ENCODE measurements around the gene RAB15.

RAB15 gene

DNA sequence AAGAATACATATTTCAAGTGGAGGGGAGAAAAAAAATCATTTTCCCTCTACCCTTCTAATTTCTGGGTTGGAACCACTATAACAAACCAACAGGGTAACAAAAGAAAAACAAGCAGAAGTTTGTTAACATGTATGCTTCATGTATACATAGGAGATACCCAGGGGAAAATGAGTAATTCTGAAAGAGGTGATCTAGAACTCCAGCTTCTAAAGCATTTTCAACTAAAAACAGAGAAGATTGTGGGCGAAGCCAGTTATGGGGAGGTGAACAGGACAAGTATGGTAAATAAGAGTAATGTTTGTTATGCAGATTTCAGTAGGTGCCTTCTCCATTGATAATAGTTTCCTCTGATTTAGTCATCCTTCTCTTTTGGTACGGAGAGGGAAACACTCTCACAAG, 31.3 kb upstream of the RAB15 start:
- H3K9me2 ChIP-seq (replicated peaks; ENCODE audit: insufficient read depth, low read length) = no peaks in the 10 kb centered on the region
- no peak for TF ChIP-seq EZH2phosphoT487 (conservative IDR thresholded peaks at IDR 0.05; ENCODE audit: low read length)
- TF ChIP-seq, protein P1, sequence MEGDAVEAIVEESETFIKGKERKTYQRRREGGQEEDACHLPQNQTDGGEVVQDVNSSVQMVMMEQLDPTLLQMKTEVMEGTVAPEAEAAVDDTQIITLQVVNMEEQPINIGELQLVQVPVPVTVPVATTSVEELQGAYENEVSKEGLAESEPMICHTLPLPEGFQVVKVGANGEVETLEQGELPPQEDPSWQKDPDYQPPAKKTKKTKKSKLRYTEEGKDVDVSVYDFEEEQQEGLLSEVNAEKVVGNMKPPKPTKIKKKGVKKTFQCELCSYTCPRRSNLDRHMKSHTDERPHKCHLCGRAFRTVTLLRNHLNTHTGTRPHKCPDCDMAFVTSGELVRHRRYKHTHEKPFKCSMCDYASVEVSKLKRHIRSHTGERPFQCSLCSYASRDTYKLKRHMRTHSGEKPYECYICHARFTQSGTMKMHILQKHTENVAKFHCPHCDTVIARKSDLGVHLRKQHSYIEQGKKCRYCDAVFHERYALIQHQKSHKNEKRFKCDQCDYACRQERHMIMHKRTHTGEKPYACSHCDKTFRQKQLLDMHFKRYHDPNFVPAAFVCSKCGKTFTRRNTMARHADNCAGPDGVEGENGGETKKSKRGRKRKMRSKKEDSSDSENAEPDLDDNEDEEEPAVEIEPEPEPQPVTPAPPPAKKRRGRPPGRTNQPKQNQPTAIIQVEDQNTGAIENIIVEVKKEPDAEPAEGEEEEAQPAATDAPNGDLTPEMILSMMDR (IDR thresholded peaks at IDR 0.05; ENCODE audit: insufficient read depth, low read length, poor library complexity, severe bottlenecking) = no peak
- H3K9ac ChIP-seq (ENCODE audit: low read length) = no peak overlapping the region
- H3K4me2 ChIP-seq (ENCODE audit: low read depth, low read length, poor library complexity, severe bottlenecking) = no peak overlapping the region
- no peaks in the 10 kb centered on the region for H3K36me3 ChIP-seq (ENCODE audit: low read length)
- 0 out of 2 replicates have a peak, but pooled peaks cover 6% of the 10 kb centered on the region for H4K20me1 ChIP-seq (ENCODE audit: low read depth, low read length)
- no peaks in the 10 kb centered on the region for H3K9me3 ChIP-seq (ENCODE audit: insufficient read depth, low read length)
- H3K4me3 ChIP-seq (ENCODE audit: insufficient read depth, low read length, poor library complexity, severe bottlenecking) = no peak overlapping the region
- H3F3A ChIP-seq (ENCODE audit: insufficient read depth) = no peaks in the 10 kb centered on the region
- H3K27ac ChIP-seq (ENCODE audit: low read depth, low read length) = no peak overlapping the region
- H3K27me3 ChIP-seq (ENCODE audit: low read length) = no peaks in the 10 kb centered on the region
- no peaks in the 10 kb centered on the region; the same call in 1 of the 2 replicates for H3K79me2 ChIP-seq (ENCODE audit: insufficient read depth, low read length)
- no peak overlapping the region for H2AFZ ChIP-seq (ENCODE audit: low read depth, low read length, severe bottlenecking)

DNA sequence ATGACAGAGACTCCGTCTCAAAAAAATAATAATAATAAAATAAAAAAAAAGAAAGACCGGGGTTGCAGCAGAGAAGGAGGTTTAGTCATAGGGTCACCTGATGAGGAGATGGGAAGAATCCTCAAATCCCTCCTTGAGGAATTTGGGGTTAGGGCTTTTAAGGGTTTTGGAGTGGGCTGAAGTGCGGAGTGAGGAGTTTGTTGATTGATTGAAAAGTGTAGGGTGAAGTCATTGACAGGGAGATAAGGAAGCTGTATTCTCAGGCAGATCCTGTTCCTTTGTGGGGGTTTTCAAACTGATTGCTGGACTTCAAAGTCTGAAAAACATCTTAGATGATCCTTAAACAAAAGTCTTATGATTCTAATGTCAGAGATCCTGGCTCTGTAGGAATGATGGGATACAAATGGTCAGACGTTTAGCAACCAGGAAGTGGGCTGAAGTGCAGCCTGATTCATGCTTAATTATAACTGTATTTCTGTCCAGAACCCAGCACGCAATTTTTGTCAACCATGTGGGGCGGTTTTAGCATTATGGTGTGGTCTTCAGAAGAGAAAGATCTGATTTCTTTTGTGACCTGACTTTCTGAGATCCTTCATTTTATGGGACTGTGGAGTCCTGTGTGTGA, 30.6 kb upstream of the RAB15 start:
- no peak overlapping the region for H3K27ac ChIP-seq (ENCODE audit: low read depth, low read length)
- no peak overlapping the region for H3K4me2 ChIP-seq (ENCODE audit: low read depth, low read length, poor library complexity, severe bottlenecking)
- no peaks in the 10 kb centered on the region for H3F3A ChIP-seq (ENCODE audit: insufficient read depth)
- H3K27me3 ChIP-seq (ENCODE audit: low read length) = no peaks in the 10 kb centered on the region
- H3K9ac ChIP-seq (ENCODE audit: low read length) = no peak overlapping the region
- H2AFZ ChIP-seq (ENCODE audit: low read depth, low read length, severe bottlenecking) = no peak overlapping the region
- H4K20me1 ChIP-seq (ENCODE audit: low read depth, low read length) = 0 out of 2 replicates have a peak, but pooled peaks cover 6% of the 10 kb centered on the region
- no peak overlapping the region for H3K4me3 ChIP-seq (ENCODE audit: insufficient read depth, low read length, poor library complexity, severe bottlenecking)
- no peaks in the 10 kb centered on the region for H3K9me2 ChIP-seq (replicated peaks; ENCODE audit: insufficient read depth, low read length)
- no peaks in the 10 kb centered on the region for H3K36me3 ChIP-seq (ENCODE audit: low read length)
- H3K9me3 ChIP-seq (ENCODE audit: insufficient read depth, low read length) = no peaks in the 10 kb centered on the region
- no peaks in the 10 kb centered on the region; the same call in 1 of the 2 replicates for H3K79me2 ChIP-seq (ENCODE audit: insufficient read depth, low read length)
- TF ChIP-seq EZH2phosphoT487 (conservative IDR thresholded peaks at IDR 0.05; ENCODE audit: low read length) = no peak
- TF ChIP-seq, protein P1 (IDR thresholded peaks at IDR 0.05; ENCODE audit: insufficient read depth, low read length, poor library complexity, severe bottlenecking) = no peak

DNA sequence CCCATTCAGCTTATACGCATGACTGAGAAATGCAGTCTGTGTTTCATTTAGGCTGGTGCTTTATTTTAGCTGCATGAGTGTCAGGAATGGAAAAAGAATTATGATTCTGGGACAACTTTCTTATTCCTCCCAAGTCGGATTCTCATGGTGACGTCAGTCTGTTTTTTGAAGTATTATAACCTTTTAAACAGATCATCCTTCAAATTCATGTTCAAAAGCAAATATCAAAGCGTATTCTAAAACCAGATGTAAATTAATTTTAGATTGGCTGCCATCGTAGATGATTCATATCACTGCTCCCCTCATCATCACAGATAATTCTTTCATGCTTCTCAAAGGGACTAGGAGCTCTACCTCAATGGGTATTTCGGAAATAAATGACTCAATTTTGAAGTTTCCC, 29.6 kb upstream of the RAB15 start:
- no peak overlapping the region for H3K4me2 ChIP-seq (ENCODE audit: low read depth, low read length, poor library complexity, severe bottlenecking)
- H2AFZ ChIP-seq (ENCODE audit: low read depth, low read length, severe bottlenecking) = no peak overlapping the region
- no peaks in the 10 kb centered on the region for H3K36me3 ChIP-seq (ENCODE audit: low read length)
- no peaks in the 10 kb centered on the region for H3K9me2 ChIP-seq (replicated peaks; ENCODE audit: insufficient read depth, low read length)
- TF ChIP-seq EZH2phosphoT487 (conservative IDR thresholded peaks at IDR 0.05; ENCODE audit: low read length) = no peak
- TF ChIP-seq, protein P1 (IDR thresholded peaks at IDR 0.05; ENCODE audit: insufficient read depth, low read length, poor library complexity, severe bottlenecking) = no peak
- no peak overlapping the region for H3K4me3 ChIP-seq (ENCODE audit: insufficient read depth, low read length, poor library complexity, severe bottlenecking)
- no peak overlapping the region for H3K27ac ChIP-seq (ENCODE audit: low read depth, low read length)
- H3K9ac ChIP-seq (ENCODE audit: low read length) = no peak overlapping the region
- H3K9me3 ChIP-seq (ENCODE audit: insufficient read depth, low read length) = no peaks in the 10 kb centered on the region
- 0 out of 2 replicates have a peak, but pooled peaks cover 6% of the 10 kb centered on the region for H4K20me1 ChIP-seq (ENCODE audit: low read depth, low read length)
- H3K79me2 ChIP-seq (ENCODE audit: insufficient read depth, low read length) = no peaks in the 10 kb centered on the region; the same call in 1 of the 2 replicates
- H3K27me3 ChIP-seq (ENCODE audit: low read length) = no peaks in the 10 kb centered on the region
- H3F3A ChIP-seq (ENCODE audit: insufficient read depth) = no peaks in the 10 kb centered on the region

Data from SU-DHL-6 (cell line).